AG04449 (cell line): ENCODE data around the gene GLYATL2.

ENCODE experiments used
- CTCF ChIA-PET: fragments of 350-600 bp; formaldehyde crosslinking; extraction: SDS; loops from one replicate; lab custom pipeline; 2021; ENCODE audit warnings: antibody characterized with exemption; lab: Yijun Ruan, JAX
- POLR2A ChIA-PET: fragments of 400-600, 350-600 bp; formaldehyde crosslinking; extraction: SDS; loops from one replicate; lab custom pipeline; 2020; ENCODE audit warnings: antibody characterized with exemption, inconsistent platforms; lab: Yijun Ruan, JAX
- DNase-seq: peaks from one replicate; pipeline ENCODE4 v3.0.0-alpha.2; 2010; ENCODE audit warnings: low read depth, low spot score
- H3K4me3 ChIP-seq: 2 replicates; pipeline ENCODE4 v1.5.1; 2011; ENCODE audit warnings: low read depth, mild to moderate bottlenecking, control low read depth, low read length
- CTCF ChIP-seq: IDR thresholded peaks from one replicate; pipeline ENCODE4 v1.5.1; 2011; ENCODE audit warnings: mild to moderate bottlenecking, moderate library complexity, low read length, control low read depth, inconsistent platforms; ENCODE audit not compliant: insufficient read depth; ENCODE audit errors: missing control alignments

The GLYATL2 gene, protein sequence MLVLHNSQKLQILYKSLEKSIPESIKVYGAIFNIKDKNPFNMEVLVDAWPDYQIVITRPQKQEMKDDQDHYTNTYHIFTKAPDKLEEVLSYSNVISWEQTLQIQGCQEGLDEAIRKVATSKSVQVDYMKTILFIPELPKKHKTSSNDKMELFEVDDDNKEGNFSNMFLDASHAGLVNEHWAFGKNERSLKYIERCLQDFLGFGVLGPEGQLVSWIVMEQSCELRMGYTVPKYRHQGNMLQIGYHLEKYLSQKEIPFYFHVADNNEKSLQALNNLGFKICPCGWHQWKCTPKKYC

DNA sequence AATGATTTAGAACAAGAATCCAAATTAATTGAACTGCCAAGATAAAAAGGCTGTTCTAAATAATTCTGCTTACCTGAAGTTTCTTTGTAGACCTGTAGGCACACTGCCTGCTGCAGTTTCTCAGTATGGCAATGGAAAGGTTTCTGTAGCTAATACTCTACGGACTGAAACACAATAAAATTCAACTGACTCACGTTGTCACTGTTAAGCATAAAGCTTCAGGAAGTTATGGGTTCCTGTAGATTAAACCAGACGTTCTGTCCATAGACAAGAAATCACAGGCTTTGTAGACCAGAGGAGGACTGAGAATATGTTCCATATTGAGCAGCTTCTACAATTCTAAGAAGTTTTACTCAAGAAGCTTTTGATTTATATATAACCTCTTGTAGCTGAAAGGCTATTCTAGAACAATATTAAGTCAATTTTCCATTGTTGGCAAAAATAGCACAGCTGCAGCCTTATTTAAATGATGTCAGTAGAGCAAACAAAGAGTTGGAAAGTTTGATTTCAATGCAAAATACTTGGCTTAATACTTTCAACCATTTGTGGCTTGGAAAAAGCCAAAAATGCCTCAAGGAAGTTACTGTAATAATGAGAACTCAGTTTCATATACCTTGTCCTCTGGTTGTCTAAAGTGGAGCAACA, at the start of gene GLYATL2:
TSS of gene GLYATL2 (minus strand) at position 344 of the 645 bp plus-strand sequence. CDS start 5,092 bp downstream, outside the sequence.
- DNase-seq = no peak
- CTCF ChIA-PET = interaction anchor here (1.3 kb wide), 1 partner anchor 56 kb away, joined by 3 read pairs; no protein-coding TSS in a partner anchor
- POLR2A ChIA-PET = no interaction called here
- no peak within 1 kb of the TSS for H3K4me3 ChIP-seq
- TF ChIP-seq CTCF = no peak

GRCh38 chr11:58893899-58894298, 49.4 kb upstream of the GLYATL2 start:
- no peak for TF ChIP-seq CTCF
- CTCF ChIA-PET = interaction anchor here (1.4 kb wide), 1 partner anchor 12 kb away, joined by 3 read pairs; no protein-coding TSS in a partner anchor
- no peak for DNase-seq
- POLR2A ChIA-PET = no interaction called here
- no peak overlapping the region for H3K4me3 ChIP-seq

- ChIA-PET CTCF (no interaction called here), POLR2A (no interaction called here)
- TF ChIP-seq CTCF = no peak
- no peak for DNase-seq
- H3K4me3 ChIP-seq = no peak overlapping the region
Observed at GRCh38 chr11:58888579-58888978, 44.1 kb upstream of the GLYATL2 start.

- TF ChIP-seq CTCF = no peak
- H3K4me3 ChIP-seq = no peak overlapping the region
- POLR2A ChIA-PET = no interaction called here
- CTCF ChIA-PET = no interaction called here
- DNase-seq = no peak
Observed at GRCh38 chr11:58887452-58887851, 42.9 kb upstream of the GLYATL2 start.

DNA sequence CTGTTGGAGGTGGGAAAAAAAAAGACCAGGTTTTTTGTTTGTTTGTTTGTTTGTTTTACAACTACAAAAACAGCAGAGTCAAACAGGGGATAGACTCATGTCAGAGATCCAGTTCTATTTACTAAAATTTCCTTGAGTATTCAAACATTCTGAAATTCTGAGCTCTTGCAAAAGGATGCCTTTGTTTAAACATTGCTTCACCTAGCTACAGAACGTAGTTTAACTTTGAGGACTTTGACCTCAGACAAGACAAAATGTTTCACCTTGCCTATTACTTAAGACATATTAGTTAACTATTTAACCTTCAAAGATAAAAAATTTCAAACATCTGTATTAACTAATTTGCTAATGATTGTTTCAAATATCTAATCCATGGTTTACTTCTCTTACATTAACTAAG, 36.1 kb upstream of the GLYATL2 start:
- ChIA-PET POLR2A (no interaction called here), CTCF (interaction anchor here (1.5 kb wide), 1 partner anchor 20 kb away, joined by 3 read pairs; no protein-coding TSS in a partner anchor)
- H3K4me3 ChIP-seq = no peak overlapping the region
- no peak for DNase-seq
- no peak for TF ChIP-seq CTCF

DNA sequence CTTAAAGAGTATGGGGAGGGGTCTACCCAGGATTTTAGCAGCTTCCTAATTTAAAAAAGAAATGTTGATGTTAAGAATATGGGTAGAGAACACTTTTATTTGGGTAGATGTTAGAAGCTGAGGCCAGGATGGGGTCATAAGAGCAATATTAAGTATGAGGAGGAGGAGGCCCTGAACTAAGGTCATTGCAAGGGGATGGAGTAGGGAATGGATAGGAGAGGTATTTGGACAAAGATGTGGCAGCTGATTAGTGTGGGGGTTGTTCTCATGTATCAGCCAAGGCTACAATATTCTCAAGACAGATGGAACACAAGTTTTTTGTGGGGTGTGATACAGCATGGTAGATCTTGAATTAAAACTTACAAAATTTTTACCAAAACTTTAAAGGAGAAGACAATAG, 35.7 kb upstream of the GLYATL2 start:
- ChIA-PET POLR2A (no interaction called here), CTCF (interaction anchor here (1.5 kb wide), 1 partner anchor 21 kb away, joined by 3 read pairs; no protein-coding TSS in a partner anchor)
- TF ChIP-seq CTCF = no peak
- no peak overlapping the region for H3K4me3 ChIP-seq
- no peak for DNase-seq
